Brain microvascular endothelial cell (primary cell): ENCODE measurements around the gene ARHGAP22.

Experiments
- DNase-seq: peaks from one replicate; pipeline ENCODE4 v3.0.0-alpha.2; 2020
- H3K27ac ChIP-seq: fragments of 250-450 bp; sonication (Bioruptor Pico); 2 replicates; pipeline ENCODE4 v1.5.1; 2020; ENCODE audit warnings: mild to moderate bottlenecking, moderate library complexity
- H3K27me3 ChIP-seq: fragments of 250-450 bp; sonication (Bioruptor Pico); replicated peaks from 2 replicates; pipeline ENCODE4 v1.5.1; 2020; ENCODE audit warnings: mild to moderate bottlenecking
- H3K36me3 ChIP-seq: fragments of 250-450 bp; sonication (Bioruptor Pico); replicated peaks from 2 replicates; pipeline ENCODE4 v1.5.1; 2020; ENCODE audit warnings: mild to moderate bottlenecking
- H3K4me3 ChIP-seq: 2 replicates; pipeline ENCODE4 v1.5.1; 2011; ENCODE audit warnings: low read depth, mild to moderate bottlenecking, control low read depth, low read length, moderate library complexity
- in situ Hi-C: cut with HindIII; loops from 2 replicates; pipeline ENCODE4 v1.10.0; 2017; ENCODE audit warnings: low sequenced_read_pairs, low pct_ligation_motif_present
- TF ChIP-seq, protein P1 (sequence below): IDR thresholded peaks from 2 replicates; pipeline ENCODE4 v1.5.1; 2011; ENCODE audit warnings: low read depth, mild to moderate bottlenecking, moderate library complexity, low read length, control low read depth, inconsistent platforms; ENCODE audit errors: missing control alignments

The ARHGAP22 gene

DNA sequence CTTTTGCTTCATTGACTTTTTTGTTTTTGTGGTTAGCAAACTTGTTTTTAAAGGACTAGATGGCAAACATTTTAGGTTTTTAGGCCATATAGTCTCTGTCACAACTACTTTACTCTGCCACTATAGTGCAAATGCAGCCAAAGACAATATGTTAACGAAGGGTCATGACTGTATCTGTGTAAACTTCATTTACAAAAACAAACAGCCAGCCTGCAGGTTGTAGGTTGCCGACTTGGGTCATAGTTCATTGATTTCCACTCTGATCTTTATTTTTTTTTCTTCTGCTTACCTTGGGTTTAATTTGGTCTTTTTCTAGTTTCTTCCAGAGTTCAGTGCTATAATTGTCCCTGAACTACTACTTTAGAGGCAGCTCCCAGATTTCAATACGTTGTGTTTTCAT, 120.0 kb downstream of the ARHGAP22 start:
- no peak overlapping the region for H3K27ac ChIP-seq
- in situ Hi-C loops = no loop called here
- no peaks in the 10 kb centered on the region for H3K36me3 ChIP-seq
- TF ChIP-seq, protein P1, sequence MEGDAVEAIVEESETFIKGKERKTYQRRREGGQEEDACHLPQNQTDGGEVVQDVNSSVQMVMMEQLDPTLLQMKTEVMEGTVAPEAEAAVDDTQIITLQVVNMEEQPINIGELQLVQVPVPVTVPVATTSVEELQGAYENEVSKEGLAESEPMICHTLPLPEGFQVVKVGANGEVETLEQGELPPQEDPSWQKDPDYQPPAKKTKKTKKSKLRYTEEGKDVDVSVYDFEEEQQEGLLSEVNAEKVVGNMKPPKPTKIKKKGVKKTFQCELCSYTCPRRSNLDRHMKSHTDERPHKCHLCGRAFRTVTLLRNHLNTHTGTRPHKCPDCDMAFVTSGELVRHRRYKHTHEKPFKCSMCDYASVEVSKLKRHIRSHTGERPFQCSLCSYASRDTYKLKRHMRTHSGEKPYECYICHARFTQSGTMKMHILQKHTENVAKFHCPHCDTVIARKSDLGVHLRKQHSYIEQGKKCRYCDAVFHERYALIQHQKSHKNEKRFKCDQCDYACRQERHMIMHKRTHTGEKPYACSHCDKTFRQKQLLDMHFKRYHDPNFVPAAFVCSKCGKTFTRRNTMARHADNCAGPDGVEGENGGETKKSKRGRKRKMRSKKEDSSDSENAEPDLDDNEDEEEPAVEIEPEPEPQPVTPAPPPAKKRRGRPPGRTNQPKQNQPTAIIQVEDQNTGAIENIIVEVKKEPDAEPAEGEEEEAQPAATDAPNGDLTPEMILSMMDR = no peak
- no peak for DNase-seq
- no peak overlapping the region for H3K4me3 ChIP-seq
- H3K27me3 ChIP-seq = no peaks in the 10 kb centered on the region

DNA sequence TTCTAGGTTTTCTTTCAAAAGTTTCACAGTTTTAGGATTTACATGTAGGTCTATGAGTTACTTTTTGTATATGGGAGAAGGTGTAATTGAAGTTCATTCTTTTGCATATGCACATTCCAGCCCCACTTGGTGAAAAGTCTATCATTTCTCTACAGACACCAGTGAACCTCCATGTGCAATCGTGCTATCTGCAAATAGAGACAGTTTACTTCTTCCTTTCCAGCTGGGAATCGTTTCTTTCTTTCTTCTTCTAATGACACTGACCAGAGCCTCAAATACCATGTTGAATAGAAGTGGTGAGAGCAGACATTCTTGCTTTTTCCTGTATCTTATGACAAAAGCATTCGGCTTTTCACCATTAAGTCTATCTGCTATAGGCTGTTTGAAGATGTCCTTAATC, 122.7 kb downstream of the ARHGAP22 start:
- in situ Hi-C loops = no loop called here

GRCh38 chr10:48481385-48481784, 123.5 kb downstream of the ARHGAP22 start:
- DNase-seq = no peak
- no peak overlapping the region for H3K4me3 ChIP-seq
- H3K27me3 ChIP-seq = no peaks in the 10 kb centered on the region
- in situ Hi-C loops = no loop called here
- TF ChIP-seq, protein P1 = no peak
- H3K36me3 ChIP-seq = no peaks in the 10 kb centered on the region
- H3K27ac ChIP-seq = no peak overlapping the region

More for the DNA sequence above, 122.7 kb downstream of the ARHGAP22 start:
- DNase-seq = no peak
- TF ChIP-seq, protein P1 = no peak
- no peaks in the 10 kb centered on the region for H3K36me3 ChIP-seq
- no peak overlapping the region for H3K27ac ChIP-seq
- no peak overlapping the region for H3K4me3 ChIP-seq
- H3K27me3 ChIP-seq = no peaks in the 10 kb centered on the region

GRCh38 chr10:48480397-48481374, 124.2 kb downstream of the ARHGAP22 start:
- TF ChIP-seq, protein P1 = no peak
- no peak overlapping the region for H3K4me3 ChIP-seq
- H3K36me3 ChIP-seq = no peaks in the 10 kb centered on the region
- no peak for DNase-seq
- no peaks in the 10 kb centered on the region for H3K27me3 ChIP-seq
- no peak overlapping the region for H3K27ac ChIP-seq
- in situ Hi-C loops = no loop called here

DNA sequence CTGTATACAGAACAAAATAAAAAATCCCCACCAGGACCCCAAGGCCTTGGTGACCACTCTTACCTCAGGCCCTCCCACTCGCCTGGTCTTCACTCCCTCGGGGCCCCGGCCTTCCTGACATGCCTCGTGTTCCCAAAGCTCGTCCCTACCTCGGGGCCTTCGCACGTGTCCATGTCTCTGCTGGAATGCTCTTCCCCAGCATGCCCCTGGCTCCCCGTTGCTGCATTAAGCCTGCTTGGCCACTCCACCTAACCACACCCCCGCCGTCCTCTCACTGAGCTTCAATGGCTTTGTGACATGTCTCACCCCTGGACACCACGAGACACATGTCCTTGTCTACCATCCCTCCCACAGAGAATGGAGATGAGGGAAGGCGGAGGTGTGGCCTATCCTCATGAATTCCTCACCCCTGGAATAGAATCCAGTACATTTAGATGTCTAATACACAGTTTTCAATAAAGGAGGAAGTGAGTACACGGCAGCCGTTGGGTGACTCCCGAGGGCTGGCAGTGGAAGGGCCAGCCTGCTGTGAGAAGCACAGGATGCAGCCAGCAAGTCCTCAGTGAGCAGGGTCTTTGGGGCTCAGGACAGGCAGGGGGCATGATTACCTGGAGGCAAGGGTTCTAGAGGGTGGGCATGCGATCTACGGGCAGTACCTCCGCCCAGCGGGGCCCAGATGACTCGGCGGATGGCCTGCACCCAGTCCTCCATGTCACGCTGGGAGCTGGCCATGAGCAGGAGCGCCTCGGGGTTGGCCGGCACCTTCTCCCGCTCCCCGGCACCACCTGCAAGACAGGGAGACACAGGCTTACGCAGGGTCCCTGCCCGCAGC, 125.7 kb downstream of the ARHGAP22 start:
- Histone ChIP-seq H3K4me3 (no peak overlapping the region), H3K36me3 (no peaks in the 10 kb centered on the region), H3K27ac (no peak overlapping the region), H3K27me3 (no peaks in the 10 kb centered on the region)
- DNase-seq = no peak
- TF ChIP-seq, protein P1 = no peak
- in situ Hi-C loops = no loop called here
